Caco-2 (cell line): ENCODE data around the gene MMAB. TPM values are rescaled to one million over a fixed set of nuclear protein-coding genes. Genes with fewer than 3 reads are reported as not detected.

Experiments
- BruUV-seq: library from RNA; stranded (reverse); fragments of 400-500 nt; replicated peaks from 2 replicates; lab custom pipeline; 2021; lab: Mats Ljungman, UMichigan
- CTCF ChIA-PET: fragments of 300-600 bp; sonication (Branson Sonifier 250); formaldehyde crosslinking; loops from one replicate; lab custom pipeline; 2022; ENCODE audit warnings: antibody characterized with exemption; lab: Charles Lee
- POLR2A ChIA-PET: fragments of 300-600 bp; sonication (Branson Sonifier 250); formaldehyde crosslinking; loops from one replicate; lab custom pipeline; 2022; ENCODE audit warnings: antibody characterized with exemption; lab: Charles Lee
- DNase-seq, 2 experiments: peaks; one replicate each; pipeline versions ENCODE4 v3.0.0 to v3.0.0-alpha.2; 2020 to 2022
- H3K27me3 ChIP-seq: replicated peaks from 2 replicates; pipeline ENCODE4 v1.6.0; 2011; ENCODE audit warnings: low read length; ENCODE audit not compliant: control insufficient read depth, insufficient read depth
- H3K36me3 ChIP-seq: 2 replicates; pipeline ENCODE4 v1.5.1; 2011; ENCODE audit warnings: low read length; ENCODE audit not compliant: control insufficient read depth, insufficient read depth
- H3K4me1 ChIP-seq: fragments of 250-450 bp; sonication (Bioruptor Pico); 2 replicates; pipeline ENCODE4 v1.5.1; 2020; ENCODE audit warnings: mild to moderate bottlenecking
- H3K4me3 ChIP-seq: 2 replicates; pipeline ENCODE4 v1.5.1; 2011; ENCODE audit warnings: low read depth, mild to moderate bottlenecking, control low read depth, low read length
- H3K9me3 ChIP-seq: fragments of 250-450 bp; sonication (Bioruptor Pico); 2 replicates; pipeline ENCODE4 v1.5.1; 2020; ENCODE audit warnings: mild to moderate bottlenecking, moderate library complexity
- H3K27ac Mint-ChIP-seq: one replicate; pipeline ENCODE4 v1.8.0; 2022; ENCODE audit warnings: mixed read lengths; ENCODE audit not compliant: unreplicated experiment
- H3K27me3 Mint-ChIP-seq: one replicate; pipeline ENCODE4 v1.8.0; 2022; ENCODE audit warnings: mixed read lengths; ENCODE audit not compliant: insufficient read depth, unreplicated experiment
- H3K36me3 Mint-ChIP-seq: one replicate; pipeline ENCODE4 v1.8.0; 2022; ENCODE audit warnings: mild to moderate bottlenecking, mixed read lengths; ENCODE audit not compliant: insufficient read depth, unreplicated experiment
- H3K4me1 Mint-ChIP-seq: one replicate; pipeline ENCODE4 v1.8.0; 2022; ENCODE audit warnings: low read depth, mixed read lengths; ENCODE audit not compliant: unreplicated experiment
- H3K4me3 Mint-ChIP-seq: one replicate; pipeline ENCODE4 v1.8.0; 2022; ENCODE audit warnings: mild to moderate bottlenecking, moderate library complexity, mixed read lengths; ENCODE audit not compliant: unreplicated experiment
- H3K9me3 Mint-ChIP-seq: one replicate; pipeline ENCODE4 v1.8.0; 2022; ENCODE audit warnings: mixed read lengths; ENCODE audit not compliant: unreplicated experiment
- CTCF ChIP-seq, 2 experiments: fragments of 200-600 bp in 1 of 2; IDR thresholded peaks; 1 replicate in 1 of 2; 2 replicates in 1 of 2; pipeline versions ENCODE4 v1.5.1 to v1.8.0; 2011 to 2022; ENCODE audit warnings: antibody characterized with exemption in 1 of 2, control low read depth in 1 of 2, inconsistent platforms in 1 of 2, low read depth in 1 of 2, low read length in 1 of 2, mild to moderate bottlenecking in 1 of 2, moderate library complexity in 1 of 2; ENCODE audit not compliant: insufficient read depth in 1 of 2, severe bottlenecking in 1 of 2, unreplicated experiment in 1 of 2
- intact Hi-C: fragments of 100-400 bp; cut with micrococcal nuclease; formaldehyde crosslinking; loops from one replicate; pipeline ENCODE4 v1.10.0; 2022; ENCODE audit not compliant: unreplicated experiment
- total RNA-seq: library from RNA; stranded (reverse); gene quantifications from 2 replicates; pipeline ENCODE4 v1.2.3, GENCODE V29; 2022

Gene MMAB
- total RNA-seq, 1 experiment from 2014 or later = 48.9 TPM

- H3K27me3 ChIP-seq = no peaks in the 10 kb centered on the region
- Mint-ChIP-seq H3K27me3 (no peaks in the 10 kb centered on the region), H3K36me3 (peaks cover 48% of the 10 kb centered on the region), H3K4me3 (peak overlapping the region; percentile 81), H3K9me3 (no peaks in the 10 kb centered on the region), H3K4me1 (no peaks in the 10 kb centered on the region), H3K27ac (peak overlapping the region; percentile 96)
- H3K4me3 ChIP-seq = peak overlapping the region; percentile 59
- no peak for TF ChIP-seq CTCF (IDR thresholded peaks at IDR 0.05; ENCODE audit: insufficient read depth in 1 of 2, low read depth in 1 of 2, low read length in 1 of 2, severe bottlenecking in 1 of 2, unreplicated experiment in 1 of 2)
- BruUV-seq = no TSS peak
- intact Hi-C loops = loop anchor here (2.0 to 5.0 kb wide), 2 partner anchors 54 to 1170 kb away; partner anchors contain the start of gene PPP1CC
- ChIA-PET POLR2A (interaction anchor here (0.6 kb wide), 1 partner anchor 11 kb away, joined by 4 read pairs; no protein-coding TSS in a partner anchor), CTCF (interaction anchor here (1.8 kb wide), 1 partner anchor 25 kb away, joined by 14 read pairs; no protein-coding TSS in a partner anchor)
- no peak for DNase-seq
- no peaks in the 10 kb centered on the region for H3K9me3 ChIP-seq
- no peaks in the 10 kb centered on the region; the same call in 1 of the 2 replicates for H3K4me1 ChIP-seq
- H3K36me3 ChIP-seq = no peaks in the 10 kb centered on the region; the same call in 1 of the 2 replicates
Observed at GRCh38 chr12:109572506-109572845, 828 bp downstream of the MMAB start.

- Mint-ChIP-seq H3K27ac (no peak overlapping the region), H3K4me3 (no peak overlapping the region), H3K36me3 (peaks cover 48% of the 10 kb centered on the region), H3K27me3 (no peaks in the 10 kb centered on the region), H3K9me3 (no peaks in the 10 kb centered on the region), H3K4me1 (no peaks in the 10 kb centered on the region)
- Histone ChIP-seq H3K4me3 (no peak overlapping the region), H3K4me1 (no peaks in the 10 kb centered on the region; the same call in 1 of the 2 replicates), H3K27me3 (no peaks in the 10 kb centered on the region), H3K36me3 (no peaks in the 10 kb centered on the region; the same call in 1 of the 2 replicates), H3K9me3 (no peaks in the 10 kb centered on the region)
- DNase-seq = no peak
- intact Hi-C loops = loop anchor here (2.0 to 5.0 kb wide), 2 partner anchors 53 to 1170 kb away; partner anchors contain the start of gene PPP1CC
- ChIA-PET POLR2A (interaction anchor here (0.6 kb wide), 1 partner anchor 11 kb away, joined by 4 read pairs; no protein-coding TSS in a partner anchor), CTCF (no interaction called here)
- no TSS peak for BruUV-seq
- no peak for TF ChIP-seq CTCF (IDR thresholded peaks at IDR 0.05; ENCODE audit: insufficient read depth in 1 of 2, low read depth in 1 of 2, low read length in 1 of 2, severe bottlenecking in 1 of 2, unreplicated experiment in 1 of 2)
Observed at GRCh38 chr12:109571773-109572505, 1.4 kb downstream of the MMAB start.

- DNase-seq = no peak
- Histone ChIP-seq H3K27me3 (no peaks in the 10 kb centered on the region), H3K4me3 (no peak overlapping the region), H3K36me3 (peaks cover under 1% of the 10 kb centered on the region), H3K4me1 (no peaks in the 10 kb centered on the region; the same call in 1 of the 2 replicates), H3K9me3 (no peaks in the 10 kb centered on the region)
- no peak overlapping the region for H3K4me3 Mint-ChIP-seq
- H3K36me3 Mint-ChIP-seq = peaks cover 54% of the 10 kb centered on the region
- no peak overlapping the region for H3K27ac Mint-ChIP-seq
- POLR2A ChIA-PET = no interaction called here
- intact Hi-C loops = no loop called here
- no peaks in the 10 kb centered on the region for H3K9me3 Mint-ChIP-seq
- H3K4me1 Mint-ChIP-seq = no peaks in the 10 kb centered on the region
- BruUV-seq = no TSS peak
- no peaks in the 10 kb centered on the region for H3K27me3 Mint-ChIP-seq
- no peak for TF ChIP-seq CTCF (IDR thresholded peaks at IDR 0.05; ENCODE audit: insufficient read depth in 1 of 2, low read depth in 1 of 2, low read length in 1 of 2, severe bottlenecking in 1 of 2, unreplicated experiment in 1 of 2)
- CTCF ChIA-PET = interaction anchor here (0.7 kb wide), 1 partner anchor 1002 kb away, joined by 3 read pairs; no protein-coding TSS in a partner anchor
Observed at GRCh38 chr12:109568486-109568885, 4.8 kb downstream of the MMAB start.
